Neural cell (in vitro differentiated cells): ENCODE results near the gene HDGFL2.

Experiments used
- CTCF ChIP-seq: fragments of 450-650 bp; IDR thresholded peaks from 2 replicates; pipeline ENCODE4 v1.5.1; 2014; ENCODE audit warnings: antibody characterized with exemption, mild to moderate bottlenecking, moderate library complexity; ENCODE audit not compliant: poor library complexity, severe bottlenecking
- EP300 ChIP-seq: fragments of 450-650 bp; conservative IDR thresholded peaks from 2 replicates; pipeline ENCODE4 v1.6.1; 2014; ENCODE audit warnings: antibody characterized with exemption, mild to moderate bottlenecking, moderate library complexity; ENCODE audit not compliant: poor library complexity, severe bottlenecking
- EZH2 ChIP-seq: fragments of 200-600, 300-800 bp; shearing (Covaris generic), sonication (generic); IDR thresholded peaks from 2 replicates; pipeline ENCODE4 v1.6.1; 2014; ENCODE audit warnings: antibody characterized with exemption, low read length, borderline replicate concordance, mild to moderate bottlenecking; ENCODE audit not compliant: insufficient read depth, poor library complexity, severe bottlenecking
- MXI1 ChIP-seq: fragments of 450-650 bp; conservative IDR thresholded peaks from 2 replicates; pipeline ENCODE4 v1.6.1; 2014; ENCODE audit warnings: antibody characterized with exemption, mild to moderate bottlenecking; ENCODE audit not compliant: poor library complexity, severe bottlenecking
- POLR2AphosphoS5 ChIP-seq: IDR thresholded peaks from 2 replicates; pipeline ENCODE4 v1.6.1; 2012
- RAD21 ChIP-seq: fragments of 450-650 bp; conservative IDR thresholded peaks from 2 replicates; pipeline ENCODE4 v1.6.1; 2014; ENCODE audit warnings: antibody characterized with exemption, mild to moderate bottlenecking, moderate library complexity
- SMC3 ChIP-seq: fragments of 450-650 bp; conservative IDR thresholded peaks from 2 replicates; pipeline ENCODE4 v1.6.1; 2014; ENCODE audit warnings: antibody characterized with exemption, mild to moderate bottlenecking, moderate library complexity; ENCODE audit not compliant: poor library complexity
- TAF1 ChIP-seq: IDR thresholded peaks from 2 replicates; pipeline ENCODE4 v1.6.1; 2012; ENCODE audit warnings: low read depth

- no peak for TF ChIP-seq CTCF
- no peak for TF ChIP-seq POLR2AphosphoS5
- TF ChIP-seq EZH2: no peak
- TF ChIP-seq RAD21: no peak
- no peak for TF ChIP-seq SMC3
- TF ChIP-seq TAF1: no peak
- no peak for TF ChIP-seq MXI1
- no peak for TF ChIP-seq EP300
Measured at GRCh38 chr19:4477034-4477801, 5.1 kb downstream of the HDGFL2 start.
